ENCODE results near the gene VNN1. TPM values are rescaled to one million over a fixed set of nuclear protein-coding genes. Genes with fewer than 3 reads are reported as not detected.

VNN1 gene
- total RNA-seq, 1 experiment from 2014 or later: not detected

DNA sequence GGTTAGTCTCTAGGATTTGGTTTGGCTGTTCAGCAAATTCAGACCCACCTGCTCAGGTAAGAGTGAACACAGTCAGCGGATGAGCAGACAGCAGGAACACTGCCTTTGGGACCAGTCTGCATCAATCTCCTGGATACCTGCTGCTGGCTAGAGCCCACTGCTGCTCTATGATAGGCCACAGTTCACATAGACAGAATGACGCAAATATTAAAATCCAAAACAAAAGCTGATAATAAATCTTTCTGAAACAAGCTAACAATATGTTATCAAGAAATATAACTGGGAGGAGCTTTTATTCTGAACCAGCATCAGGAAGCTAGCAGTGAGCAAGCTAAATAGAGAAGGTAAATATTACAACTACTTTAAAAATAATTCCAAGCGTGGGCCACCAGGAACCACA lies 54.8 kb downstream of the VNN1 start, which contains the start of gene TAAR1:
Gene TAAR1 (minus strand): TSS at position 101 of the 400 bp plus-strand sequence. CDS start 13,179 bp downstream, outside the sequence.
- ATAC-seq: no peak

DNA sequence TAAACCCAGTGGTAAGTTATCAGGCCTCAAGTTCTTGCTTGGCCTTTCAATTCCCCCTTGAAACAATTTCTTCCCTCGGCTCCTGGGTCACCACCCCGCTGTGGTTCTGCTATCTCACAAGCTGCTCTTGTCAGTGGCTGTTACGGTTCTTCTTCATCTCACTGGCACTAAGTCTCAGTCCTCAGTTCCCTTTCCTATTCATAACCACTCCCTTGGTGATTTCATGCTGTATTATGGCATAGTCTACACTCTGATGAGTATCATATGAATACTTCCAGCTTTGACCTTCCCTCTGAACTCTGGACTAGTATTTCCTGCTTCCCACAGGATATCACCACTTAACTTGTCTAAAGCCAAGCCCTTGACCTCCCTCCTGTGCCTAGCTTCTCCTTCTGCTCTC lies 62.8 kb downstream of the VNN1 start:
- H2AFZ ChIP-seq (ENCODE audit: low read depth, low read length, poor library complexity, severe bottlenecking): no peak overlapping the region
- H3K9ac ChIP-seq (ENCODE audit: low read length): no peak overlapping the region
- ChIA-PET RAD21 (ENCODE audit: low non-redundant PET in 1 of 2, low total read pairs in 2 of 2, uncharacterized antibody in 2 of 2, unreplicated experiment in 2 of 2) (no interaction called here), POLR2A (no interaction called here), CTCF (no interaction called here)
- no peaks in the 10 kb centered on the region for H3K9me3 ChIP-seq (ENCODE audit: control insufficient read depth in 1 of 2, insufficient read depth in 1 of 2, low read depth in 1 of 2, low read length in 2 of 2)
- ATAC-seq (no peak), DNase-seq (ENCODE audit: low read depth, low spot score) (no peak)
- no peaks in the 10 kb centered on the region for H3K36me3 ChIP-seq (ENCODE audit: control insufficient read depth in 1 of 2, insufficient read depth in 2 of 2, low read length in 2 of 2)
- H3K27ac ChIP-seq (ENCODE audit: low read depth, low read length): no peak overlapping the region
- H3K27me3 ChIP-seq (ENCODE audit: insufficient read depth, low read length): no peaks in the 10 kb centered on the region
- BruUV-seq (replicated peaks): no TSS peak
- H3K79me2 ChIP-seq (ENCODE audit: insufficient read depth, low read length): no peaks in the 10 kb centered on the region
- H3K4me2 ChIP-seq (ENCODE audit: low read length): no peak overlapping the region
- no peaks in the 10 kb centered on the region for H4K20me1 ChIP-seq (ENCODE audit: insufficient read depth)
- no peaks in the 10 kb centered on the region for H3K4me1 ChIP-seq (ENCODE audit: control insufficient read depth in 1 of 2, insufficient read depth in 2 of 2, low read length in 2 of 2)
- no peaks in the 10 kb centered on the region for H3K9me2 ChIP-seq (ENCODE audit: insufficient read depth)
- intact Hi-C loops (cut with micrococcal nuclease): no loop called here
- H3K4me3 ChIP-seq (replicated peaks in 1 of 2; ENCODE audit: low read depth in 1 of 2, low read length in 2 of 2): no peak overlapping the region
- no peak for TF ChIP-seq YY1 (IDR thresholded peaks at IDR 0.05; ENCODE audit: extremely low read depth, insufficient replicate concordance, low read depth, low read length)
- TF ChIP-seq TCF7L2 (IDR thresholded peaks at IDR 0.05; ENCODE audit: borderline replicate concordance, extremely low read depth, insufficient read depth, insufficient read length): no peak
- TF ChIP-seq, protein P1, sequence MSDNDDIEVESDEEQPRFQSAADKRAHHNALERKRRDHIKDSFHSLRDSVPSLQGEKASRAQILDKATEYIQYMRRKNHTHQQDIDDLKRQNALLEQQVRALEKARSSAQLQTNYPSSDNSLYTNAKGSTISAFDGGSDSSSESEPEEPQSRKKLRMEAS (IDR thresholded peaks at IDR 0.05): no peak
- TF ChIP-seq SRF (IDR thresholded peaks at IDR 0.05; ENCODE audit: low read depth): no peak
- TF ChIP-seq POLR2AphosphoS5 (IDR thresholded peaks at IDR 0.05; ENCODE audit: low read depth, low read length): no peak
- no peak for TF ChIP-seq SP1 (IDR thresholded peaks at IDR 0.05; ENCODE audit: low read depth)
- no peak for TF ChIP-seq EZH2 (IDR thresholded peaks at IDR 0.05)
- TF ChIP-seq EGR1 (IDR thresholded peaks at IDR 0.05; ENCODE audit: low read depth): no peak
- no peak for TF ChIP-seq ZNF274 (IDR thresholded peaks at IDR 0.05; ENCODE audit: low read depth, low read length)
- TF ChIP-seq FOSL1 (IDR thresholded peaks at IDR 0.05; ENCODE audit: low read depth): no peak
- no peak for TF ChIP-seq POLR2A (IDR thresholded peaks at IDR 0.05; ENCODE audit: borderline replicate concordance, extremely low read depth, insufficient read depth, insufficient read length)
- TF ChIP-seq, protein P2, sequence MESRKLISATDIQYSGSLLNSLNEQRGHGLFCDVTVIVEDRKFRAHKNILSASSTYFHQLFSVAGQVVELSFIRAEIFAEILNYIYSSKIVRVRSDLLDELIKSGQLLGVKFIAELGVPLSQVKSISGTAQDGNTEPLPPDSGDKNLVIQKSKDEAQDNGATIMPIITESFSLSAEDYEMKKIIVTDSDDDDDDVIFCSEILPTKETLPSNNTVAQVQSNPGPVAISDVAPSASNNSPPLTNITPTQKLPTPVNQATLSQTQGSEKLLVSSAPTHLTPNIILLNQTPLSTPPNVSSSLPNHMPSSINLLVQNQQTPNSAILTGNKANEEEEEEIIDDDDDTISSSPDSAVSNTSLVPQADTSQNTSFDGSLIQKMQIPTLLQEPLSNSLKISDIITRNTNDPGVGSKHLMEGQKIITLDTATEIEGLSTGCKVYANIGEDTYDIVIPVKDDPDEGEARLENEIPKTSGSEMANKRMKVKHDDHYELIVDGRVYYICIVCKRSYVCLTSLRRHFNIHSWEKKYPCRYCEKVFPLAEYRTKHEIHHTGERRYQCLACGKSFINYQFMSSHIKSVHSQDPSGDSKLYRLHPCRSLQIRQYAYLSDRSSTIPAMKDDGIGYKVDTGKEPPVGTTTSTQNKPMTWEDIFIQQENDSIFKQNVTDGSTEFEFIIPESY (IDR thresholded peaks at IDR 0.05; ENCODE audit: extremely low read depth, insufficient replicate concordance, low read length): no peak

More for the DNA sequence above, 54.8 kb downstream of the VNN1 start, which contains the start of gene TAAR1:
- Histone ChIP-seq H3K36me3 (ENCODE audit: control insufficient read depth in 1 of 2, insufficient read depth in 2 of 2, low read length in 2 of 2) (no peaks in the 10 kb centered on the region), H3K27me3 (ENCODE audit: insufficient read depth, low read length) (no peaks in the 10 kb centered on the region), H3K4me1 (ENCODE audit: control insufficient read depth in 1 of 2, insufficient read depth in 2 of 2, low read length in 2 of 2) (no peaks in the 10 kb centered on the region), H2AFZ (ENCODE audit: low read depth, low read length, poor library complexity, severe bottlenecking) (peak within 1 kb of the TSS; percentile 56), H3K9me3 (ENCODE audit: control insufficient read depth in 1 of 2, insufficient read depth in 1 of 2, low read depth in 1 of 2, low read length in 2 of 2) (no peaks in the 10 kb centered on the region), H3K4me2 (ENCODE audit: low read length) (no peak within 1 kb of the TSS), H4K20me1 (ENCODE audit: insufficient read depth) (no peaks in the 10 kb centered on the region), H3K9ac (ENCODE audit: low read length) (no peak within 1 kb of the TSS), H3K27ac (ENCODE audit: low read depth, low read length) (no peak within 1 kb of the TSS), H3K9me2 (ENCODE audit: insufficient read depth) (no peaks in the 10 kb centered on the region), H3K4me3 (replicated peaks in 1 of 2; ENCODE audit: low read depth in 1 of 2, low read length in 2 of 2) (no peak within 1 kb of the TSS), H3K79me2 (ENCODE audit: insufficient read depth, low read length) (no peaks in the 10 kb centered on the region)
- RAD21 ChIA-PET (ENCODE audit: low non-redundant PET in 1 of 2, low total read pairs in 2 of 2, uncharacterized antibody in 2 of 2, unreplicated experiment in 2 of 2): no interaction called here
- no peak for TF ChIP-seq ZFX (IDR thresholded peaks at IDR 0.05)
- TF ChIP-seq TCF7L2 (IDR thresholded peaks at IDR 0.05; ENCODE audit: borderline replicate concordance, extremely low read depth, insufficient read depth, insufficient read length): no peak
- no peak for TF ChIP-seq CBX3 (IDR thresholded peaks at IDR 0.05; ENCODE audit: low read depth)
- no peak for TF ChIP-seq EZH2 (IDR thresholded peaks at IDR 0.05)
- no peak for TF ChIP-seq SP1 (IDR thresholded peaks at IDR 0.05; ENCODE audit: low read depth)
- no peak for TF ChIP-seq FOSL1 (IDR thresholded peaks at IDR 0.05; ENCODE audit: low read depth)
- no peak for TF ChIP-seq EGR1 (IDR thresholded peaks at IDR 0.05; ENCODE audit: low read depth)
- TF ChIP-seq, protein P3, sequence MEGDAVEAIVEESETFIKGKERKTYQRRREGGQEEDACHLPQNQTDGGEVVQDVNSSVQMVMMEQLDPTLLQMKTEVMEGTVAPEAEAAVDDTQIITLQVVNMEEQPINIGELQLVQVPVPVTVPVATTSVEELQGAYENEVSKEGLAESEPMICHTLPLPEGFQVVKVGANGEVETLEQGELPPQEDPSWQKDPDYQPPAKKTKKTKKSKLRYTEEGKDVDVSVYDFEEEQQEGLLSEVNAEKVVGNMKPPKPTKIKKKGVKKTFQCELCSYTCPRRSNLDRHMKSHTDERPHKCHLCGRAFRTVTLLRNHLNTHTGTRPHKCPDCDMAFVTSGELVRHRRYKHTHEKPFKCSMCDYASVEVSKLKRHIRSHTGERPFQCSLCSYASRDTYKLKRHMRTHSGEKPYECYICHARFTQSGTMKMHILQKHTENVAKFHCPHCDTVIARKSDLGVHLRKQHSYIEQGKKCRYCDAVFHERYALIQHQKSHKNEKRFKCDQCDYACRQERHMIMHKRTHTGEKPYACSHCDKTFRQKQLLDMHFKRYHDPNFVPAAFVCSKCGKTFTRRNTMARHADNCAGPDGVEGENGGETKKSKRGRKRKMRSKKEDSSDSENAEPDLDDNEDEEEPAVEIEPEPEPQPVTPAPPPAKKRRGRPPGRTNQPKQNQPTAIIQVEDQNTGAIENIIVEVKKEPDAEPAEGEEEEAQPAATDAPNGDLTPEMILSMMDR (IDR thresholded peaks at IDR 0.05 in 2 of 3, conservative IDR thresholded peaks at IDR 0.05 in 1 of 3; ENCODE audit: borderline replicate concordance in 1 of 3, insufficient read depth in 1 of 3, low read depth in 2 of 3, low read length in 2 of 3): no peak
- no peak for DNase-seq (ENCODE audit: low read depth, low spot score)
- BruUV-seq (replicated peaks): no TSS peak
- intact Hi-C loops (cut with micrococcal nuclease): no loop called here
- CTCF ChIA-PET: interaction anchor here (0.6 kb wide), 1 partner anchor 60 kb away, joined by 3 read pairs; no protein-coding TSS in a partner anchor
- POLR2A ChIA-PET: interaction anchor here (0.6 kb wide), 1 partner anchor 128 kb away, joined by 3 read pairs; no protein-coding TSS in a partner anchor

Data from HCT116 (cell line).